Common myeloid progenitor, CD34-positive (primary cell): ENCODE measurements around the gene CRADD.

Experiments used
- CTCF ChIA-PET: fragments of 350-600 bp; sonication (Branson Sonifier 250); formaldehyde crosslinking; loops from one replicate; lab custom pipeline; 2021; ENCODE audit warnings: antibody characterized with exemption; lab: Charles Lee
- POLR2A ChIA-PET: fragments of 350-600 bp; sonication (Branson Sonifier 250); formaldehyde crosslinking; loops from one replicate; lab custom pipeline; 2021; ENCODE audit warnings: antibody characterized with exemption; lab: Charles Lee
- DNase-seq, 3 donors: peaks; one replicate each; pipeline versions ENCODE4 v3.0.0 to v3.0.0-alpha.2; 2013
- H3K27ac ChIP-seq, 2 experiments: 1 replicate in 1 of 2; 2 replicates in 1 of 2; pipeline ENCODE4 v1.7.0; 2013; ENCODE audit warnings: inconsistent platforms in 2 of 2, low read length in 2 of 2, mild to moderate bottlenecking in 2 of 2, low read depth in 1 of 2, moderate library complexity in 1 of 2; ENCODE audit not compliant: severe bottlenecking in 2 of 2, insufficient read depth in 1 of 2, poor library complexity in 1 of 2
- H3K27me3 ChIP-seq, 5 experiments: replicated peaks in 2 of 5; 1 replicate in 3 of 5; 2 replicates in 2 of 5; pipeline versions ENCODE4 v1.6.1 to v1.7.0; 2013; ENCODE audit warnings: low read length in 4 of 5, mild to moderate bottlenecking in 2 of 5, moderate library complexity in 2 of 5, inconsistent platforms in 1 of 5; ENCODE audit not compliant: insufficient read depth in 5 of 5, control insufficient read depth in 4 of 5
- H3K36me3 ChIP-seq, 4 experiments: 1 replicate in 2 of 4; 2 replicates in 2 of 4; pipeline versions ENCODE4 v1.6.1 to v1.7.0; 2013; ENCODE audit warnings: low read length in 3 of 4, control low read depth in 1 of 4, mild to moderate bottlenecking in 1 of 4; ENCODE audit not compliant: control insufficient read depth in 4 of 4, insufficient read depth in 4 of 4
- H3K4me1 ChIP-seq, 4 experiments: 1 replicate in 3 of 4; 2 replicates in 1 of 4; pipeline versions ENCODE4 v1.6.1 to v1.7.1; 2013; ENCODE audit warnings: low read length in 3 of 4, mild to moderate bottlenecking in 3 of 4, control low read depth in 1 of 4, inconsistent platforms in 1 of 4, moderate library complexity in 1 of 4; ENCODE audit not compliant: control insufficient read depth in 4 of 4, insufficient read depth in 4 of 4; ENCODE audit errors: control extremely low read depth in 1 of 4
- H3K4me3 ChIP-seq, 7 experiments: 1 replicate in 4 of 7; 2 replicates in 3 of 7; pipeline versions ENCODE4 v1.5.1 to v1.7.0; 2013; ENCODE audit warnings: mild to moderate bottlenecking in 7 of 7, low read length in 6 of 7, moderate library complexity in 6 of 7, inconsistent platforms in 2 of 7, low read depth in 2 of 7, control low read depth in 1 of 7; ENCODE audit not compliant: insufficient read depth in 4 of 7, control insufficient read depth in 1 of 7; ENCODE audit errors: extremely low read depth in 1 of 7
- H3K9me3 ChIP-seq, 5 experiments: 1 replicate in 4 of 5; 2 replicates in 1 of 5; pipeline versions ENCODE4 v1.6.1 to v1.7.1; 2013; ENCODE audit warnings: low read length in 4 of 5, mild to moderate bottlenecking in 2 of 5, inconsistent platforms in 1 of 5, low read depth in 1 of 5, moderate library complexity in 1 of 5; ENCODE audit not compliant: control insufficient read depth in 4 of 5, insufficient read depth in 2 of 5; ENCODE audit errors: control extremely low read depth in 1 of 5
- WGBS: methylation state at CpG from one replicate; pipeline ENCODE4 v1.1.5; 2013; ENCODE audit not compliant: insufficient coverage; 5-methylcytosine and 5-hydroxymethylcytosine counted together

Gene CRADD

DNA sequence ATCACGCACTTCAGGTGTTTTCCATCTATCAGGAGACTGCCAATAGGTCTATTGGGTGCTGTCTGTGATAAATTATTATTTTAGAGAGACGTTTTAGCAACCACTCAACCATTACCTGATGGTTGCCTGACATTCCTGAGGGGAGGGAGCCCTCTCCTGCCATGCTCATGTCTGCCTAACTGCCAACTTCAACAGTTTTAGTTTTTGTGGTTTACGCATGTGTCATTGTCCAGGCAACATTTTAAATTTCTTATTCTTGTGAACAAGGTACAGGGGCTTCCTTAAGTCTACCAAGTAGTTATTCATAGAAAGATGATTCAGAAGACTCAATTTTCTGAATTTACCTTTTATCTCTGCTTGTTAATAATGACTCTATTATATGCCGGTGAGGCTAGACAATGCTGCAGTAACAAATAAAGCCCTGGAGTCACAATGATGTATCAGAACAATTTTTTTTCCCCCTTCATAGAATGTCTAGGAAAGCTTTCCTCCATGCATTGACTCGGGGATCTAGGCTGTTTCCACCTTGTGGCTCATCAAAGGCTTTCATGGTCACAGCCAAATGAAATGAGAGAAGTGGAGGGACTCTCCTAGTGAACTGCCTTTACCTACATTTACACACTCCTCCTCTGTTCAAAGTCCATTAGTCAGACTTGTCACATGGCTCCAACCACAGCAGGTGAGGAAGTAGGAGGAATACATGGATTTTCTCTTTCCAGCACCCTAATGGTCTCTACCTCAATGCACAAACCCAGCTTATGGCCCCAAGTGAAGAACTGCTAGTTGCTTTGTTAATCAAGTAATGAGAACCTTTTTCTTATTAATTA, 225.8 kb downstream of the CRADD start:
- CTCF ChIA-PET = no interaction called here
- Histone ChIP-seq H3K4me3 (no peak overlapping the region), H3K27me3 (no peaks in the 10 kb centered on the region), H3K36me3 (no peaks in the 10 kb centered on the region), H3K9me3 (peaks cover 0 to 16% (median 0%) of the 10 kb centered on the region in 5 experiments), H3K27ac (no peak overlapping the region), H3K4me1 (peaks cover 0 to 13% (median 4%) of the 10 kb centered on the region in 4 experiments)
- no peak for DNase-seq
- WGBS = 92% methylated on average over 2 of the region's 5 CpGs
- POLR2A ChIA-PET = no interaction called here

- peaks cover 0 to 3% (median 0%) of the 10 kb centered on the region in 4 experiments for H3K4me1 ChIP-seq
- no peak overlapping the region for H3K4me3 ChIP-seq
- H3K9me3 ChIP-seq = peaks cover 0 to 16% (median 0%) of the 10 kb centered on the region in 5 experiments
- CTCF ChIA-PET = no interaction called here
- no peaks in the 10 kb centered on the region for H3K36me3 ChIP-seq
- DNase-seq = no peak
- no peaks in the 10 kb centered on the region for H3K27me3 ChIP-seq
- 89% methylated on average over 4 of the region's 4 CpGs for WGBS
- H3K27ac ChIP-seq = no peak overlapping the region
- POLR2A ChIA-PET = no interaction called here
These were observed 226.9 kb downstream of the CRADD start for GRCh38 chr12:93904124-93904523.

DNA sequence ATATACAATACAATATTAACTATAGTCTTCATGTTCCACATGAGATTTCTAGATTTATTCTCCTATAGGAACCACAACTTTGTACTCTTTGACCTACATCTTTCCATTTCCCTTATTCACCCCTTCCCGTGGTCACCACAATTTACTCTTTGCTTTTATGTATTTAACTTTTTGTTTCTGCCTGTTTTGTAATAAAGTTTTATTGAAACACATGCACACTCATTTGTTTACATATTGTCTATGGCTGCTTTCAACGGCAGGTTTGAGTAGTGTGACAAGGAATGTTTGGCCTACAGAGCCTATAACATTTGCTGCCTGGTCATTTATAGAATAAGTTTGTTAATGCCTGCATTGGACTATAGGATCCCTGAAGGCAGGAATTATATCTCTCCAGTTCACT, 231.1 kb downstream of the CRADD start:
- POLR2A ChIA-PET = no interaction called here
- WGBS = no CpG with 5 or more reads among the region's 2 CpGs
- Histone ChIP-seq H3K4me3 (no peak overlapping the region), H3K27ac (no peak overlapping the region), H3K27me3 (no peaks in the 10 kb centered on the region), H3K36me3 (no peaks in the 10 kb centered on the region), H3K9me3 (no peaks in the 10 kb centered on the region), H3K4me1 (no peaks in the 10 kb centered on the region)
- DNase-seq = no peak
- CTCF ChIA-PET = no interaction called here

GRCh38 chr12:93908846-93909567, 231.8 kb downstream of the CRADD start:
- H3K4me3 ChIP-seq = no peak overlapping the region
- H3K9me3 ChIP-seq = no peaks in the 10 kb centered on the region
- no peaks in the 10 kb centered on the region for H3K27me3 ChIP-seq
- H3K4me1 ChIP-seq = no peaks in the 10 kb centered on the region
- H3K36me3 ChIP-seq = no peaks in the 10 kb centered on the region
- ChIA-PET POLR2A (no interaction called here), CTCF (no interaction called here)
- WGBS = 100% methylated on average over 8 of the region's 12 CpGs
- H3K27ac ChIP-seq = no peak overlapping the region
- no peak for DNase-seq

DNA sequence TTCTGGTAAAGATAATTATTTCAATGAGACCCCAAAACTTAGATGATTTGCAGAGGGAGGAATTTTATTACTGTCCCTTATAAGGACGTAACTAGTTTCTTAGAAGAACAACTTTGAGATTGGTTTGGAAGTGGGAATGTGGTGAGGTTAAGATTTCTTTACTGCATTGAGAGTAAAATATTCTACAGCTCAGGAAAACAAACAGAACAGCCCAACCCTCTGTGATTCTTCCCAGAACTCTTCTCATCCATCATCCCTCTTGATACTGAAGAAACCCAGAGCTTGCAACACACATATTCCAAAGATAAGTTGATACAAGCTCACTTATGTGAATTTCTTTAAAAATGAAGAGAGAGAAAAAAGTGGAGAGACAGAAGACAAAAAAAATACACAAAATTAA, 234.2 kb downstream of the CRADD start:
- CTCF ChIA-PET = no interaction called here
- Histone ChIP-seq H3K4me1 (no peaks in the 10 kb centered on the region), H3K27me3 (no peaks in the 10 kb centered on the region), H3K36me3 (no peaks in the 10 kb centered on the region), H3K4me3 (no peak overlapping the region), H3K9me3 (no peaks in the 10 kb centered on the region), H3K27ac (no peak overlapping the region)
- WGBS = no CpG with 5 or more reads among the region's 1 CpG
- POLR2A ChIA-PET = no interaction called here
- no peak for DNase-seq

GRCh38 chr12:93912086-93912733, 235.0 kb downstream of the CRADD start:
- POLR2A ChIA-PET = no interaction called here
- WGBS = 100% methylated on average over 2 of the region's 6 CpGs
- CTCF ChIA-PET = no interaction called here

DNA sequence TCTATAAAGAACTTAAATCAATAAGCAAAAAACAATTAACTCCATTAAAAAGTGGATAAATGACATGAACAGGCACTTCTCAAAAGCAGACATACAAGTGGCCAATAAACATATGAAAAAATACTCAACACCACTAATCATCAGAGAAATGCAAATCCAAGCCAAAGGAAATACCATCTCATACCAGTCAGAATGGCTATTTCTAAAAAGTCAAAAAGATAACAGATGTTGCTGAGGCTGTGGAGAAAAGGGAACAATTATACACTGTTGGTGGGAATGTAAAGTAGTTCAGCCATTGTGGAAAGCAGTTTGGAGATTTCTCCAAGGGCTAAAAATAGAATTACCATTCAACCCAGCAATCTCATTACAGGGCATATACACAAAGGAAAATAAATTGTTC, 236.7 kb downstream of the CRADD start:
- POLR2A ChIA-PET = no interaction called here
- DNase-seq = no peak
- CTCF ChIA-PET = no interaction called here
- no peaks in the 10 kb centered on the region for H3K36me3 ChIP-seq
- no peaks in the 10 kb centered on the region for H3K27me3 ChIP-seq
- no peaks in the 10 kb centered on the region for H3K9me3 ChIP-seq
- no peaks in the 10 kb centered on the region for H3K4me1 ChIP-seq
- no peak overlapping the region for H3K4me3 ChIP-seq
- no peak overlapping the region for H3K27ac ChIP-seq

More at GRCh38 chr12:93912086-93912733, 235.0 kb downstream of the CRADD start:
- Histone ChIP-seq H3K27me3 (no peaks in the 10 kb centered on the region), H3K9me3 (no peaks in the 10 kb centered on the region), H3K27ac (no peak overlapping the region), H3K36me3 (no peaks in the 10 kb centered on the region), H3K4me1 (no peaks in the 10 kb centered on the region), H3K4me3 (no peak overlapping the region)
- DNase-seq = no peak
